Islet precursor cell (in vitro differentiated cells): ENCODE results near the gene ITPR1.

ENCODE experiments used
- DNase-seq: peaks from one replicate; pipeline ENCODE4 v3.0.0-alpha.2; 2018

Gene ITPR1

GRCh38 chr3:4818986-4819693 is 326.0 kb downstream of the ITPR1 start:
- peak; percentile 83 for DNase-seq

DNA sequence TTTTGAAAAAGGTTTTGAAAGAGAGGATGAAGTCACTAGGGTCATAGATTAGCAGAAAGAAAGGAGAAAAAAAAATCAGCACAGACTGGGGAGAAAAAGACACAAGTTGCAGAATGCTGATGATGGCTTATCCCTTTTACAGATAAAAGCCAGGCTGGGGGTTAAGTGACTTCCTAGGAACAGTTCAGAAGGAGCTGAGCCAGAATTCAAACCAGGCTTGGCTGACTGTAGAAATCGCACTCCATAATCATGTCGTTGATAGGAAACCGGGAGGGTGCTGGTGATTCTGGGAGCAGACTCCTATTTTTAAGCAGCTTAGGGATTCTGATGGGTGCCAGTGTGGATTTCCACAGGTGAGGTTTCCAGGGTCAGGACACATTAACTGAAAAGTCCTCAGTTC is 326.6 kb downstream of the ITPR1 start:
- DNase-seq = no peak

- no peak for DNase-seq
Observed at GRCh38 chr3:4820296-4821121, 327.4 kb downstream of the ITPR1 start.

- DNase-seq = peak; percentile 93
Observed at GRCh38 chr3:4821338-4821737, 328.2 kb downstream of the ITPR1 start.

GRCh38 chr3:4821975-4822374 is 328.8 kb downstream of the ITPR1 start:
- DNase-seq = no peak

GRCh38 chr3:4822568-4822967 is 329.4 kb downstream of the ITPR1 start:
- no peak for DNase-seq

GRCh38 chr3:4823385-4823784 is 330.2 kb downstream of the ITPR1 start:
- DNase-seq = no peak

DNA sequence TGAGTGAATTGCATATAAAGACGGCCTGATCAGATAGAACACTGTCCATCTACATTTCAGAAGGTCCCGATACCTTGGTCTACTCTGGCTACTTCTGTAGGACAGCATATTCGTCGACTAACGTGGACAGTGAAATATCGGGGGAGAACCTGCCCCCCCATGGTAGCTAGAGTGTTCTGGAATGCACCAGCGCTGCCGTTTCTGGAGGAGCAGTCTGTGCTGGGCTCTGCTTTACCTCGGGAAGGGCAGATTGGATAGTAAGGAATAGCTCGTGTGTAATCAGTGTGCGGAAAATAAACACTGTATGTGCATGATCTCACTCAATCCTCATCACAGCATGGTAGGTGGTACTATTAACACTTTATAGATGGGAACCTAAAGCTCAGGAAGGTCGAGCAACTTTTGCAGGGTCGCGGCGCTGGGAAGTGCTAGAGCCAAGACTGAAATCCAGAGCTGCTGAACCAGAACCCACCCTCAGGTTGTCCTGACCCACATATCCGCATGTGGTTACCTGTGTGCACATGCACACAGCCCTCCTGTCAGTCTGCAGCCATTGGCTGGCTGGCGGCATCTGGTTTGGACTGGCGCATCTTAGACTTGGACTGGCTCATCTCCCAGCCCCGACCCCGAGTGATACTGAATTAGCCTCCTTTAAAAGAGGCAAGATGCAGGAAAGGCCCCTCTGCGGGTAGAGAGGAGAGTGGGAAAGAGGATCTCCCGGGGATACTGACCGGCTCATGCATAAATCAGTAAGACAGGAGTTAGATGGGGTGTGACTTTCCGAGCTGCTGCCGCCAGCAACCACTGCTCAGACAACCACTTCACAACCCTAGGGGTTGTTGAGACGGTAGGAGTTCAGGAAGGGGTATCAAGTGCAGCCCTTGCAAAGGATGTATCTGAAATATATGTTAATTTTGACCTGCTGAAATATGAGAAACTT is 331.1 kb downstream of the ITPR1 start:
- no peak for DNase-seq

DNA sequence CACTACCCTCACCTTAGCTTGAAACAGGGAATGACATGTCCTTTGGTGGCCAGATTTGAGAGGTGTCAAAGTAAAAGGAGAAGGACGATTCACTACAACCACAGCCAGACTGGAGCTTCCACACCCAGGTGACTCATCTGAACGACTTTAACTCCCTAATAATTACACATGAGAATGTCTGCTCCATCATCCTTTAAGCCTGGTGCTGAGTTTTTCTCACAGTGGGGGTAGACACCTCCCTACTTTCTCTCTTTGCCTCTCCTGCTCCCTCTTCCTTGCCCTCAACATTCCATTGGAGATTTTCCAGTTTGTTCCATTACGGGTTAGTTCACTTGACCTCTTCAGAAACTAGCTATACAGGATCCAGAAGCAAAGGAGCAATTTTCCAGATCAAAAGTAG is 331.8 kb downstream of the ITPR1 start:
- peak; percentile 90 for DNase-seq

GRCh38 chr3:4825436-4826236 is 332.5 kb downstream of the ITPR1 start:
- peak; percentile 76 for DNase-seq

- DNase-seq = no peak
Observed at GRCh38 chr3:4826237-4827100, 333.3 kb downstream of the ITPR1 start.

GRCh38 chr3:4827767-4828166 is 334.6 kb downstream of the ITPR1 start:
- DNase-seq = no peak

GRCh38 chr3:4828279-4829030 is 335.3 kb downstream of the ITPR1 start:
- DNase-seq = no peak

- no peak for DNase-seq
Observed at GRCh38 chr3:4829031-4829394, 335.9 kb downstream of the ITPR1 start.

DNA sequence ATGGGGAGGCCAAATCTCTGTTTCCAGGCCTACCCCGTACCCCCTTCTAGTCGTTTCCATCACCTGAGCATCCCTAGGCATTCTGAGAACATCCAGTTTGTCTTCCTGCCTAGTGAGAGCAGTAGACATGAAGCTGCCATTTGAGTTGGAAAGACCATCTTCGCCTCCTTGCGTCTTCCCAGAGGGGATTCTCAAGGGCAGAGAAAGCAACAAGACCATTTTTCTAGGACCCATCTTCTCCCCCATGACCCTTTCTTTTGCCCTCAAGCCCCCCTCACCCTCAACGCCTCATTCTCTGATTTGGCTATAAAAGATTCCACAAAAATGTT is 337.4 kb downstream of the ITPR1 start:
- DNase-seq = no peak

GRCh38 chr3:4831580-4831950 is 338.4 kb downstream of the ITPR1 start:
- DNase-seq = no peak

DNA sequence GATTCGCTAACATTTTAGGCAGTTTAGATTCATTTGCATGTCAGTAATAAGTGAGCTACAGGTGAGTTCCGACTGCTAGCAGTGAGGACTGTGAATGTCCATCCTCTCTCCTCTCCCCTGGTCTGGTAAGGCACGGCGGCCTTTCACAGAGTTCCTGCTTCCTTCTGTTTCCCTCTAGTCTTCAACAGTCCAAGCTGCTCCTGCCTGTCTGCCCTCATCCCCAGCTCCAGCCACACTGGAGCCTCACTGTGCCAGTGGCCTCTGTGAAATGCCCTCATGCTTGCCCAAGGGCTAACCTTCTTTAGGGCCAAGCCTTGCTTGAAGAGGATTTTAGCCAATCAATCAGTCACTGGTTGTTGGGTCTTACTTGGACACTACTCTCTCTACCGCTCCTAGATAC is 340.3 kb downstream of the ITPR1 start:
- no peak for DNase-seq

GRCh38 chr3:4834403-4834866 is 341.3 kb downstream of the ITPR1 start:
- no peak for DNase-seq

DNA sequence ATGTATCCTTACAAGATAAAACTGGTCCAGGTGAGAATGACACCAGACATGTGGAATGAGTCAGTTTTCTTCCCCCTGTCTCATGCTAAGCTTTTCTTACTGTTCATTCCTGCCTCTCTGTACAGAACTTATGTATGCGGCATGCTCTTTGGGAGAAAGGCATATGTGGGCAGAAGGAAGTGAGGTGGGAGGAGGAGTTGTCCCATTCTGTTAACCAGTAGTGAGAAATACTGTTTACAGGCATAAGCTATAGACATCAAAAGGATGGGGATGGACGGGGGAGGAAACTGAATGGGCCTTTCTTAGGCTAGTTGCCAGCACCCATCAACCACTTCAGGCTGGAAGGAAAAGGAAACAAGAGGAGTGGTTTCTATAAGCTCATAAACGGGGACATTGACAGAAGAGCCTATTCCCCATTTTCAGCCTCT is 342.5 kb downstream of the ITPR1 start:
- no peak for DNase-seq

DNA sequence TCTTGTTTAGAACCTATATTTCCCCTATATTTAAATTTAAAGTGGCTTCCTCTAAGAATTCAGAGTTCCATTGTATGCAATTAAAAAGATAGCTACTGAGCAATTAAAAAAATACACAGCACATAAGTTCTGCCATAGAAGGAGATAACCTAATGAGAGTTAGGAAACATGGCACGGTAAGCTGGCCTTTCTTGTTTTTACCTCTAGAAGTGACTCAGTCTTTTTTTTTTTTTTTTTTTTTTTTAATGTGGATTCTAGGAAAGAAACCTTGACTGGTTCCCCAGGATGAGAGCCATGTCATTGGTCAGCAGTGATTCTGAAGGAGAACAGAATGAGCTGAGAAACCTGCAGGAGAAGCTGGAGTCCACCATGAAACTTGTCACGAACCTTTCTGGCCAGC is 343.4 kb downstream of the ITPR1 start:
- no peak for DNase-seq
